ENCODE measurements around the gene HSBP1. TPM values are rescaled to one million over a fixed set of nuclear protein-coding genes. Genes with fewer than 3 reads are reported as not detected.

Gene HSBP1
- total and polyA plus RNA-seq, 2 of the 13 experiments (the other 11 are each of a cell fraction or from before 2014, with no cell fraction given), result 249 to 292 TPM

DNA sequence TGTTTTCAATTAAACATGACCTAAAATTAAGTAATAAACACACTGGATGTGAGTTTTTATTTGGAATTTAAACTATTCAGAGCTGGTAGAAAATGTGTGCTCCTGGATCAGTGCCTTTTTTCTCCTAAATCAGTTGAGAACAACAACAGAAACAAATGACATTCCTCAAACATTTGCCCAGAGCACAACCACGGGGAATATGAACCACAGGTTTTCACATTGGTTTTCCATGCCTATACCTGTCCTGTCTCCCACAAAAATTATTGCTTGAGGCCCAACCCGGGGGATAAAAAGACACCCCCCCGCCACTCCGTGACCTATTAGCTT is 6.8 kb downstream of the HSBP1 start:
- ATAC-seq, result peak; percentile 25; the same call in 2 of the 3 replicates
- H3K4me3 ChIP-seq (replicated peaks in 1 of 3; ENCODE audit: insufficient read depth in 1 of 3, low read depth in 2 of 3, low read length in 3 of 3), result peak overlapping the region in 2 of 3 experiments; percentile 11 to 53; a peak in 2 of 6 replicates
- DNase-seq (ENCODE audit: low spot score), result no peak
- peak overlapping the region; percentile 59; the same call in 1 of the 2 replicates for H3K9ac ChIP-seq (ENCODE audit: insufficient read depth, low read depth, low read length)
- WGBS (ENCODE audit: low lambda C conversion rate), result 52% methylated on average over 4 of the region's 4 CpGs
- no TSS peak for BruUV-seq (replicated peaks)
- peak overlapping the region; percentile 66 for H3K27ac ChIP-seq (ENCODE audit: extremely low read length, insufficient read depth, low read length)
- H3K36me3 ChIP-seq (replicated peaks in 1 of 2; ENCODE audit: control insufficient read depth in 1 of 2, insufficient read depth in 2 of 2, low read length in 2 of 2), result peaks cover 1 to 21% of the 10 kb centered on the region in 2 experiments; a peak in 4 of 5 replicates
- H4K20me1 ChIP-seq (ENCODE audit: insufficient read depth, low read length), result no peaks in the 10 kb centered on the region; the same call in 1 of the 2 replicates
- FAIRE-seq, result no peak
- H3K4me1 ChIP-seq (ENCODE audit: insufficient read depth, low read length), result peaks cover 37% of the 10 kb centered on the region
- H3K27me3 ChIP-seq (ENCODE audit: control insufficient read depth in 1 of 2, insufficient read depth in 2 of 2, low read length in 2 of 2), result peaks cover 1 to 29% of the 10 kb centered on the region in 2 experiments; a peak in 3 of 5 replicates
- peaks cover 12% of the 10 kb centered on the region for H3K79me2 ChIP-seq (ENCODE audit: insufficient read depth, low read length)
- no peak overlapping the region for H2AFZ ChIP-seq (ENCODE audit: low read length)
- POLR2A ChIA-PET, result no interaction called here
- CTCF ChIA-PET (ENCODE audit: low intra/inter-chr PET ratio, low total read pairs), result no interaction called here
- H3K4me2 ChIP-seq (ENCODE audit: low read depth, low read length), result peak overlapping the region; percentile 76
- no peak for TF ChIP-seq ZNF709 (CRISPR knock-in tag; IDR thresholded peaks at IDR 0.05)
- TF ChIP-seq ZNF790 (CRISPR knock-in tag; IDR thresholded peaks at IDR 0.05; ENCODE audit: borderline replicate concordance), result no peak
- 0 out of 2 replicates have a peak, but pooled peaks have one; percentile 4 for TF ChIP-seq ZFP91 (CRISPR knock-in tag; IDR thresholded peaks at IDR 0.05; ENCODE audit: borderline replicate concordance)
- intact Hi-C loops (cut with micrococcal nuclease; ENCODE audit: unreplicated experiment) (no loop called here), in situ Hi-C loops (cut with HindIII; ENCODE audit: extremely low pct_ligation_motif_present, low pct_unique_long_range_greater_than_20kb) (no loop called here)
- no peaks in the 10 kb centered on the region for H3K9me3 ChIP-seq (ENCODE audit: low read length)

DNA sequence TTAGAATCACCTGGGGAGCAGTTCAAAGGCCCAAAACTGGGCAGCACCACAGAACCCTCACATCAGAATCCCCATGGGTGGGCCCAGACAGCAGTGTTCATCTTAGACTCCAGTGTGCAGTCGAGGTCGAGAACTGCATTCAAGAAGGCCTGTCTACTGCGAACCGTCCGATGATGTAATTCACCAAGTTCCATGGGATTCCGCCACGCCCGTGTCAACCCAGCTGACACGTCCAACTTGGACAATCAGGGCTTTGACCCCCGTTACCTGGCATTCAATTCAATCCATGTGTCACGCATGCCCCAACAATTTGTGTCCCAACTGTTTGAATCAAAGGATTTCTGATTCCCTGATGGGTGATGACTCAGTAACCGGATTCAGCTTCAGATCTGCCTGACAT is 9.2 kb downstream of the HSBP1 start:
- Histone ChIP-seq H3K27ac (ENCODE audit: extremely low read length, insufficient read depth, low read length) (no peak overlapping the region), H3K9ac (ENCODE audit: insufficient read depth, low read depth, low read length) (no peak overlapping the region), H3K4me1 (ENCODE audit: insufficient read depth, low read length) (peaks cover 20% of the 10 kb centered on the region), H3K27me3 (ENCODE audit: control insufficient read depth in 1 of 2, insufficient read depth in 2 of 2, low read length in 2 of 2) (peaks cover 5 to 43% of the 10 kb centered on the region in 2 experiments; a peak in 4 of 5 replicates), H3K4me2 (ENCODE audit: low read depth, low read length) (no peak overlapping the region), H4K20me1 (ENCODE audit: insufficient read depth, low read length) (no peaks in the 10 kb centered on the region; the same call in 1 of the 2 replicates), H2AFZ (ENCODE audit: low read length) (no peak overlapping the region), H3K36me3 (replicated peaks in 1 of 2; ENCODE audit: control insufficient read depth in 1 of 2, insufficient read depth in 2 of 2, low read length in 2 of 2) (peaks cover 0 to 8% of the 10 kb centered on the region in 2 experiments; a peak in 3 of 5 replicates), H3K79me2 (ENCODE audit: insufficient read depth, low read length) (no peaks in the 10 kb centered on the region), H3K4me3 (replicated peaks in 1 of 3; ENCODE audit: insufficient read depth in 1 of 3, low read depth in 2 of 3, low read length in 3 of 3) (no peak overlapping the region), H3K9me3 (ENCODE audit: low read length) (no peaks in the 10 kb centered on the region)
- in situ Hi-C loops (cut with HindIII; ENCODE audit: extremely low pct_ligation_motif_present, low pct_unique_long_range_greater_than_20kb), result no loop called here
- WGBS (ENCODE audit: low lambda C conversion rate), result 50% methylated on average over 12 of the region's 12 CpGs
- no peak for DNase-seq (ENCODE audit: low spot score)
- FAIRE-seq, result no peak
- ATAC-seq, result no peak
- CTCF ChIA-PET (ENCODE audit: low intra/inter-chr PET ratio, low total read pairs), result no interaction called here
- intact Hi-C loops (cut with micrococcal nuclease; ENCODE audit: unreplicated experiment), result no loop called here
- POLR2A ChIA-PET, result no interaction called here
- BruUV-seq (replicated peaks), result no TSS peak
- no peak for TF ChIP-seq FUBP1 (CRISPR knock-in tag; IDR thresholded peaks at IDR 0.05; ENCODE audit: borderline replicate concordance)
- no peak for TF ChIP-seq YEATS4 (CRISPR knock-in tag; IDR thresholded peaks at IDR 0.05; ENCODE audit: borderline replicate concordance)
- TF ChIP-seq, protein P1, sequence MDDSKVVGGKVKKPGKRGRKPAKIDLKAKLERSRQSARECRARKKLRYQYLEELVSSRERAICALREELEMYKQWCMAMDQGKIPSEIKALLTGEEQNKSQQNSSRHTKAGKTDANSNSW (CRISPR knock-in tag; IDR thresholded peaks at IDR 0.05; ENCODE audit: borderline replicate concordance), result no peak
- TF ChIP-seq ZNF749 (CRISPR knock-in tag; IDR thresholded peaks at IDR 0.05; ENCODE audit: borderline replicate concordance), result no peak
- no peak for TF ChIP-seq CHD4 (IDR thresholded peaks at IDR 0.05; ENCODE audit: borderline replicate concordance, low read length)
- TF ChIP-seq ZNF720 (CRISPR knock-in tag; IDR thresholded peaks at IDR 0.05), result no peak
- TF ChIP-seq ZNF510 (CRISPR knock-in tag; IDR thresholded peaks at IDR 0.05; ENCODE audit: low read depth), result no peak
- TF ChIP-seq CBFB (CRISPR knock-in tag; IDR thresholded peaks at IDR 0.05), result no peak
- no peak for TF ChIP-seq HINFP (CRISPR knock-in tag; IDR thresholded peaks at IDR 0.05; ENCODE audit: low read depth)
